PC-3 (cell line): ENCODE measurements around the gene C1QTNF12.

Source experiments
- CTCF ChIP-seq: fragments of 300-600 bp; sonication (generic); conservative IDR thresholded peaks from 2 replicates; pipeline ENCODE4 v1.5.1; 2017; ENCODE audit warnings: antibody characterized with exemption, low read depth, mild to moderate bottlenecking, low read length
- EZH2phosphoT487 ChIP-seq: fragments of 300-600 bp; sonication (generic); IDR thresholded peaks from 2 replicates; pipeline ENCODE4 v1.6.1; 2018; ENCODE audit warnings: mild to moderate bottlenecking, antibody characterized with exemption, low read length, borderline replicate concordance

GRCh38 chr1:1227386-1227785 is 19.1 kb downstream of the C1QTNF12 start:
- TF ChIP-seq CTCF (no peak), EZH2phosphoT487 (no peak)
